MG63 (cell line): ENCODE results near the gene PLCL2. TPM values are rescaled to one million over a fixed set of nuclear protein-coding genes. Genes with fewer than 3 reads are reported as not detected.

Source experiments
- DNase-seq: peaks from one replicate; pipeline ENCODE4 v3.0.0-alpha.2; 2020
- H3K27me3 ChIP-seq: fragments of 250-450 bp; sonication (Bioruptor Pico); 2 replicates; pipeline ENCODE4 v1.5.1; 2020; ENCODE audit warnings: mild to moderate bottlenecking, moderate library complexity
- H3K36me3 ChIP-seq: fragments of 250-450 bp; sonication (Bioruptor Pico); 2 replicates; pipeline ENCODE4 v1.5.1; 2020; ENCODE audit warnings: mild to moderate bottlenecking, moderate library complexity
- H3K4me3 ChIP-seq: fragments of 250-450 bp; sonication (Bioruptor Pico); 2 replicates; pipeline ENCODE4 v1.5.1; 2020; ENCODE audit warnings: mild to moderate bottlenecking, moderate library complexity
- H3K9me3 ChIP-seq: fragments of 250-450 bp; sonication (Bioruptor Pico); 2 replicates; pipeline ENCODE4 v1.5.1; 2020; ENCODE audit warnings: mild to moderate bottlenecking, moderate library complexity
- total RNA-seq: library from RNA; depleted of rRNA; stranded (reverse); fragments of >200 nt; shearing (Covaris generic); gene quantifications from 2 replicates; pipeline ENCODE4 v1.2.3, GENCODE V29; 2014; ENCODE audit warnings: low replicate concordance

The PLCL2 gene
- total RNA-seq, 1 experiment from 2014 or later, result 6.2 TPM

- no peaks in the 10 kb centered on the region for H3K27me3 ChIP-seq
- no peaks in the 10 kb centered on the region for H3K9me3 ChIP-seq
- H3K4me3 ChIP-seq, result peak overlapping the region; percentile 66
- peak; percentile 43 for DNase-seq
- H3K36me3 ChIP-seq, result no peaks in the 10 kb centered on the region
Observed at GRCh38 chr3:16884084-16884747, 539 bp upstream of the PLCL2 start.

GRCh38 chr3:16885593-16886302 is 993 bp downstream of the PLCL2 start:
- Histone ChIP-seq H3K4me3 (peak overlapping the region; percentile 66), H3K36me3 (no peaks in the 10 kb centered on the region), H3K9me3 (no peaks in the 10 kb centered on the region), H3K27me3 (no peaks in the 10 kb centered on the region)
- DNase-seq, result no peak

GRCh38 chr3:16886303-16886683 is 1.5 kb downstream of the PLCL2 start:
- Histone ChIP-seq H3K27me3 (no peaks in the 10 kb centered on the region), H3K4me3 (peak overlapping the region; percentile 66), H3K9me3 (no peaks in the 10 kb centered on the region), H3K36me3 (no peaks in the 10 kb centered on the region)
- DNase-seq, result no peak

- no peaks in the 10 kb centered on the region for H3K27me3 ChIP-seq
- H3K4me3 ChIP-seq, result no peak overlapping the region
- H3K36me3 ChIP-seq, result no peaks in the 10 kb centered on the region
- H3K9me3 ChIP-seq, result no peaks in the 10 kb centered on the region
- no peak for DNase-seq
Observed at GRCh38 chr3:16887130-16887529, 2.4 kb downstream of the PLCL2 start.

GRCh38 chr3:16888356-16888755 is 3.6 kb downstream of the PLCL2 start:
- H3K4me3 ChIP-seq, result peak overlapping the region; percentile 23
- no peaks in the 10 kb centered on the region for H3K9me3 ChIP-seq
- H3K27me3 ChIP-seq, result no peaks in the 10 kb centered on the region

GRCh38 chr3:16888785-16889607 is 4.2 kb downstream of the PLCL2 start:
- peak overlapping the region; percentile 23 for H3K4me3 ChIP-seq
- no peaks in the 10 kb centered on the region for H3K9me3 ChIP-seq
- DNase-seq, result no peak
- H3K27me3 ChIP-seq, result no peaks in the 10 kb centered on the region
- H3K36me3 ChIP-seq, result no peaks in the 10 kb centered on the region

More at GRCh38 chr3:16888356-16888755, 3.6 kb downstream of the PLCL2 start:
- no peaks in the 10 kb centered on the region for H3K36me3 ChIP-seq
- DNase-seq, result no peak

- peak; percentile 46 for DNase-seq
- H3K4me3 ChIP-seq, result no peak overlapping the region
- H3K27me3 ChIP-seq, result no peaks in the 10 kb centered on the region
- H3K9me3 ChIP-seq, result no peaks in the 10 kb centered on the region
- no peaks in the 10 kb centered on the region for H3K36me3 ChIP-seq
Observed at GRCh38 chr3:16890597-16891333, 6.0 kb downstream of the PLCL2 start.

- H3K4me3 ChIP-seq, result no peak overlapping the region
- H3K27me3 ChIP-seq, result no peaks in the 10 kb centered on the region
- H3K36me3 ChIP-seq, result no peaks in the 10 kb centered on the region
- H3K9me3 ChIP-seq, result no peaks in the 10 kb centered on the region
- no peak for DNase-seq
Observed at GRCh38 chr3:16893618-16894200, 9.0 kb downstream of the PLCL2 start.

- DNase-seq, result no peak
- no peaks in the 10 kb centered on the region for H3K9me3 ChIP-seq
- H3K27me3 ChIP-seq, result no peaks in the 10 kb centered on the region
- H3K36me3 ChIP-seq, result no peaks in the 10 kb centered on the region
- no peak overlapping the region for H3K4me3 ChIP-seq
Observed at GRCh38 chr3:16896094-16896627, 11.4 kb downstream of the PLCL2 start.

- H3K9me3 ChIP-seq, result no peaks in the 10 kb centered on the region
- no peak overlapping the region for H3K4me3 ChIP-seq
- H3K36me3 ChIP-seq, result no peaks in the 10 kb centered on the region
- no peak for DNase-seq
- no peaks in the 10 kb centered on the region for H3K27me3 ChIP-seq
Observed at GRCh38 chr3:16896820-16897219, 12.1 kb downstream of the PLCL2 start.

GRCh38 chr3:16897254-16897926 is 12.6 kb downstream of the PLCL2 start:
- no peaks in the 10 kb centered on the region for H3K9me3 ChIP-seq
- H3K27me3 ChIP-seq, result no peaks in the 10 kb centered on the region
- no peak overlapping the region for H3K4me3 ChIP-seq
- H3K36me3 ChIP-seq, result no peaks in the 10 kb centered on the region
- no peak for DNase-seq

- Histone ChIP-seq H3K36me3 (no peaks in the 10 kb centered on the region), H3K9me3 (no peaks in the 10 kb centered on the region), H3K4me3 (no peak overlapping the region), H3K27me3 (no peaks in the 10 kb centered on the region)
- no peak for DNase-seq
Observed at GRCh38 chr3:16898595-16899395, 14.0 kb downstream of the PLCL2 start.

- Histone ChIP-seq H3K36me3 (no peaks in the 10 kb centered on the region), H3K4me3 (no peak overlapping the region), H3K27me3 (no peaks in the 10 kb centered on the region), H3K9me3 (no peaks in the 10 kb centered on the region)
- no peak for DNase-seq
Observed at GRCh38 chr3:16899919-16900318, 15.2 kb downstream of the PLCL2 start.

GRCh38 chr3:16900779-16901440 is 16.2 kb downstream of the PLCL2 start:
- Histone ChIP-seq H3K36me3 (no peaks in the 10 kb centered on the region), H3K4me3 (no peak overlapping the region), H3K9me3 (no peaks in the 10 kb centered on the region), H3K27me3 (no peaks in the 10 kb centered on the region)
- no peak for DNase-seq
